Central memory CD8-positive, alpha-beta T cell (primary cell): ENCODE data around the gene KRT75.

Experiments used
- ATAC-seq: fragments of 150-1000 bp; cut with Tn5 transposase; replicated peaks from 2 replicates; pipeline ENCODE4 v1.10.0; 2022; ENCODE audit warnings: mild to moderate bottlenecking, moderate FRiP score, moderate number of reproducible peaks; ENCODE audit not compliant: poor library complexity, severe bottlenecking; ENCODE audit errors: extremely low read depth
- DNase-seq, 2 donors: peaks; one replicate each; pipeline ENCODE4 v3.0.0; 2021; ENCODE audit warnings: low spot score in 2 of 2
- H3K27ac Mint-ChIP-seq: one replicate; pipeline ENCODE4 v1.8.0; 2022; ENCODE audit warnings: low read depth, mild to moderate bottlenecking, moderate library complexity, mixed read lengths
- H3K27me3 Mint-ChIP-seq: one replicate; pipeline ENCODE4 v1.8.0; 2022; ENCODE audit warnings: mixed read lengths
- H3K36me3 Mint-ChIP-seq: one replicate; pipeline ENCODE4 v1.8.0; 2022; ENCODE audit warnings: mild to moderate bottlenecking, moderate library complexity, mixed read lengths; ENCODE audit not compliant: insufficient read depth
- H3K4me1 Mint-ChIP-seq: one replicate; pipeline ENCODE4 v1.8.0; 2022; ENCODE audit warnings: mixed read lengths
- H3K4me3 Mint-ChIP-seq: one replicate; pipeline ENCODE4 v1.8.0; 2022; ENCODE audit warnings: mild to moderate bottlenecking, moderate library complexity, mixed read lengths
- H3K9me3 Mint-ChIP-seq: one replicate; pipeline ENCODE4 v1.8.0; 2022; ENCODE audit warnings: mixed read lengths

KRT75 gene

GRCh38 chr12:52405922-52406385, 28.2 kb downstream of the KRT75 start, which contains the start of gene KRT82:
Gene KRT82, minus strand, starts transcription at chr12:52406335. Its CDS starts 58 bp downstream, at chr12:52406277.
- Mint-ChIP-seq H3K27ac (no peak within 1 kb of the TSS), H3K4me3 (no peak within 1 kb of the TSS), H3K4me1 (peaks cover under 1% of the 10 kb centered on the region), H3K27me3 (peaks cover 31% of the 10 kb centered on the region), H3K36me3 (no peaks in the 10 kb centered on the region), H3K9me3 (no peaks in the 10 kb centered on the region)
- ATAC-seq (no peak), DNase-seq (no peak)

DNA sequence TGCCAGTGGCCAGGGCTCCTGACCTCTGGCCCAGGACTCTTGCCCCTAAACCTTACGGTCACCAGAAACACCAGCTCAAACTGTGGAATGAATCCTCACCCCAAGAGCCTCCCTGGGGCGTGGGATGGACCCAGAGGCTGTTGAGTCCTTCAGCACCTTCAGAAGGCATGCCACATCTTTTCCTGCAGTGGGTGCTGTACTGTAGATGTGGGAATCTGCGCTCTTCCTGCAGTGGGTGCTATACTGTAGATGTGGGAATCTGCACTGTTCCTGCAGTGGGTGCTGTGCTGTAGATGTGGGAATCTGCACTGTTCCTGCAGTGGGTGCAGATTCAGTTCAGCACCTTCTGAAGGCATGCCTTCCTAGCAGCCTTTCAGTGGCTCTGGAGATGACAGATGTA, 29.2 kb downstream of the KRT75 start:
- Mint-ChIP-seq H3K4me3 (no peak overlapping the region), H3K4me1 (no peaks in the 10 kb centered on the region), H3K27ac (no peak overlapping the region), H3K9me3 (no peaks in the 10 kb centered on the region), H3K36me3 (no peaks in the 10 kb centered on the region), H3K27me3 (peaks cover 41% of the 10 kb centered on the region)
- ATAC-seq = no peak
- no peak for DNase-seq

- DNase-seq (no peak), ATAC-seq (no peak)
- no peaks in the 10 kb centered on the region for H3K36me3 Mint-ChIP-seq
- no peaks in the 10 kb centered on the region for H3K9me3 Mint-ChIP-seq
- H3K4me1 Mint-ChIP-seq = no peaks in the 10 kb centered on the region
- H3K27me3 Mint-ChIP-seq = peaks cover 50% of the 10 kb centered on the region
- H3K4me3 Mint-ChIP-seq = no peak overlapping the region
- no peak overlapping the region for H3K27ac Mint-ChIP-seq
Observed at GRCh38 chr12:52403561-52403960, 30.6 kb downstream of the KRT75 start.

DNA sequence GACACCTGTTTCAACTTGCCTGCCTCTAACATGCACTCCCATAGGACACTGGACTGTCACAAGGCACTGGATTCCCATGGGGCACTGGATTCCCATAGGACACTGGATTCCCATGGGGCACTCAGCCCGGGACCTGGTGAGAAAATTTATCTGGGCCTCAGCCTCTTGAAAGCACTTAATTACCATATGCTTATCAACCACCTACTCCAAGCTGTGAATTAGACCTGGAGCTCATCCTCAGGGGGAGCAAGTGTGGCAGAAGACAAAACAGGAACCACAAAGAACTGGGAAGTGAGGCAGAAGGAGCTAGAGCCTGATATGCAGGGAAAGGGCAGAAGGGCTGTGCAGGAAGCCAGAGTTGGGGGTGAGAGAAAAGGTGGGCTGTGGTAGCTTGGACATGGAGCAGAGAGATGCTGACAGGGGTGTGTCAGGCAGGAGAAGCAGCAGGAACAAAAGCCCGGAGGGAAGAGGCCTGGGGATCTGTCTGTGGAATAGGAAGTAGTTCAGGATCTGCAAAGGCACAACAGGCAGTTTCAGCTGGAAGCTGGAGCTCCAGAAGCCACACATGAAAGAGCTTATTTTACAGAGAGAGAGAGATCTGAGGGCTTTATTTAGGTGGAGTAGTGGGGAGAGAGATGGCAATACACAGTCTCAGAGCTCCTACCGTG, 31.2 kb downstream of the KRT75 start:
- H3K4me3 Mint-ChIP-seq = no peak overlapping the region
- DNase-seq (no peak), ATAC-seq (no peak)
- H3K36me3 Mint-ChIP-seq = no peaks in the 10 kb centered on the region
- no peak overlapping the region for H3K27ac Mint-ChIP-seq
- no peaks in the 10 kb centered on the region for H3K4me1 Mint-ChIP-seq
- H3K9me3 Mint-ChIP-seq = no peaks in the 10 kb centered on the region
- peaks cover 45% of the 10 kb centered on the region for H3K27me3 Mint-ChIP-seq

DNA sequence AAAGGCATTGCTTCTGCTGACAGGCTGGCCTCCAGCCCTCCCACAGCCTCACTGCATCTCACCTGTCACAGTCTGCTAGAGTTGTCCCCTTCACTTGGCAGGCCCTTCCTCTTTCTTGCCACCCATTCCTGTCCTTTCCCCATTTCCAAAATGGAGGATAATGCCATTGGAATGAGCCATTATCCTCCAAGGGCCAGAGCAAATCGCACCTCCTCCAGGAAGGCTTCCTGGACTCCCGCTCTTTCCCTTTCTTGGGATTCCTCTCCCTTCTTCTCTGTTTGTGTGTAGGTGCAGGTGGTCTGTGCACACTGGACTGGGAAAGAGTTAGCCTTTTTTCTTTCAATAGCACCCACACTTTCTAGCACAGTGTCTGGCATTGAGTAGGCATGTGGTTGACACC, 31.8 kb downstream of the KRT75 start:
- Mint-ChIP-seq H3K27me3 (peaks cover 41% of the 10 kb centered on the region), H3K4me3 (no peak overlapping the region), H3K9me3 (no peaks in the 10 kb centered on the region), H3K27ac (no peak overlapping the region), H3K4me1 (no peaks in the 10 kb centered on the region), H3K36me3 (no peaks in the 10 kb centered on the region)
- ATAC-seq = no peak
- no peak for DNase-seq

DNA sequence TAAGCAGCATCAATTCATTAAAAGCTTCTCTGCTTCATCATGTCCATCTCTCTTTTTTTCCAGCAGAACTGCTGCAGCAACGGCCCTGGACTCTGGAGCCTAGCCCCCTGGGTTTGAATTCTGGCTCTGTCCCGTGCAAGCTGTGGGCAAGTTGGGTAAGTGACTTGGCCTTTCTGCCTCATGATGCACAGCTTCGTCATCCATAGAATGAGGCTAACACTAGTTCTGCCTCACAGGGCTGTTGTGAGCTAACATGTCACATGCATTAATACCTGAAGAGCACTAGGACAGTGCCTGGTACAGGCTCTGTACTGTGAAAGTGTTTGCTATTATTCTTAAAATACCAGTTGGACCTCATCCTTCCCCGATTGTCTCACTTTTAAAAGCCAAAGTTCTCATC, 32.2 kb downstream of the KRT75 start:
- no peaks in the 10 kb centered on the region for H3K4me1 Mint-ChIP-seq
- no peak for ATAC-seq
- no peak overlapping the region for H3K27ac Mint-ChIP-seq

GRCh38 chr12:52401526-52401925, 32.6 kb downstream of the KRT75 start:
- no peak for ATAC-seq
- H3K27ac Mint-ChIP-seq = no peak overlapping the region
- H3K4me3 Mint-ChIP-seq = no peak overlapping the region
- H3K36me3 Mint-ChIP-seq = no peaks in the 10 kb centered on the region
- peaks cover 47% of the 10 kb centered on the region for H3K27me3 Mint-ChIP-seq
- DNase-seq = no peak
- H3K4me1 Mint-ChIP-seq = no peaks in the 10 kb centered on the region
- no peaks in the 10 kb centered on the region for H3K9me3 Mint-ChIP-seq

More for the DNA sequence above, 32.2 kb downstream of the KRT75 start:
- no peaks in the 10 kb centered on the region for H3K9me3 Mint-ChIP-seq
- H3K27me3 Mint-ChIP-seq = peaks cover 43% of the 10 kb centered on the region
- no peaks in the 10 kb centered on the region for H3K36me3 Mint-ChIP-seq
- DNase-seq = no peak
- H3K4me3 Mint-ChIP-seq = no peak overlapping the region

GRCh38 chr12:52400906-52401305, 33.3 kb downstream of the KRT75 start:
- Mint-ChIP-seq H3K27me3 (peaks cover 52% of the 10 kb centered on the region), H3K36me3 (no peaks in the 10 kb centered on the region), H3K4me3 (no peak overlapping the region), H3K9me3 (no peaks in the 10 kb centered on the region), H3K27ac (no peak overlapping the region), H3K4me1 (no peaks in the 10 kb centered on the region)
- DNase-seq (no peak), ATAC-seq (no peak)

- Mint-ChIP-seq H3K27me3 (peaks cover 64% of the 10 kb centered on the region), H3K27ac (no peak overlapping the region), H3K9me3 (no peaks in the 10 kb centered on the region), H3K4me1 (no peaks in the 10 kb centered on the region), H3K36me3 (no peaks in the 10 kb centered on the region), H3K4me3 (no peak overlapping the region)
- no peak for ATAC-seq
- DNase-seq = no peak
Observed at GRCh38 chr12:52399756-52400155, 34.4 kb downstream of the KRT75 start.

DNA sequence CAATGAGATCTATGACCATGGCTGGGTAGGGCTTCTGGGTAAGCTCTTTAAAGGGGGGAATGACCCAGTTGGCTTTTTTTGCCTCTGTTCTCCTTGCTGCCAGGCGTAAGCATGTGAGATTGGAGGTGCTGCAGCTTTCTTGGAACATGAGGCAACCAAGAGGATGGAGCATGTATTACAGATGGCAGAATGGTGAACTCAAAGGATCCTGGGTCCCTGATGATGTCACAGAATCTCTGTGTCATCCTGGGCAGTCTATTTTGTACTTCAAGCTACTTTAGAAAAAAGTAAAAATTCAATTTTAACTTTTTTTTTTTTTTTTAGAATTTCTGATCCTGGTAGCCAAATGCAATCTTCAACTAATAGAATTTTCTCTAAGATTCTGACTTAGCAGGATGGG, 36.0 kb downstream of the KRT75 start:
- Mint-ChIP-seq H3K4me3 (no peak overlapping the region), H3K36me3 (no peaks in the 10 kb centered on the region), H3K9me3 (no peaks in the 10 kb centered on the region), H3K27me3 (peaks cover 72% of the 10 kb centered on the region), H3K27ac (no peak overlapping the region), H3K4me1 (no peaks in the 10 kb centered on the region)
- DNase-seq (no peak), ATAC-seq (no peak)

DNA sequence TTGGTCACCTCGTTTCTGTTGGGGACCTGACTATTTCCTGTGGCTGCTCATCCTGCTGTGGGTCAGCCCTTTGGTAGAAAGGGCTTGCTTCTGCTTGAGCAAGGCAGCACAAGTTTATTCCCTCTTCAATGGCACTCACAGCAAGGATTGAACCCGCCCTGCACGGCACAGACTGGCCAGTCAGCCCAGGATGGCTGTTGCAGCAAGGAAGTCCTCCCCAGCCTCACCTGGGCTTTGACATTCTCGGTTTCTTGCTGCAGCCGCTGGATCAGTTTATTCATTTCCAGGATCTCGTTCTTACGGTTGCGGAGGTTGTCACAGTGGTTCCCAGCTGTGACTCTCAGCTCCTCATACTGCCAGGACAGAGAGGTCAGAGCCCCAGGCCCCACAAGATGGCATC, 37.5 kb downstream of the KRT75 start:
- Mint-ChIP-seq H3K36me3 (no peaks in the 10 kb centered on the region), H3K27me3 (peaks cover 59% of the 10 kb centered on the region), H3K9me3 (no peaks in the 10 kb centered on the region), H3K27ac (no peak overlapping the region), H3K4me1 (no peaks in the 10 kb centered on the region), H3K4me3 (no peak overlapping the region)
- ATAC-seq (no peak), DNase-seq (no peak)

GRCh38 chr12:52395761-52396434, 38.3 kb downstream of the KRT75 start:
- ATAC-seq (no peak), DNase-seq (no peak)
- peaks cover 56% of the 10 kb centered on the region for H3K27me3 Mint-ChIP-seq
- H3K9me3 Mint-ChIP-seq = no peaks in the 10 kb centered on the region
- H3K4me3 Mint-ChIP-seq = no peak overlapping the region
- H3K4me1 Mint-ChIP-seq = no peaks in the 10 kb centered on the region
- no peaks in the 10 kb centered on the region for H3K36me3 Mint-ChIP-seq
- H3K27ac Mint-ChIP-seq = no peak overlapping the region

GRCh38 chr12:52394836-52395405, 39.2 kb downstream of the KRT75 start:
- DNase-seq (no peak), ATAC-seq (no peak)
- no peak overlapping the region for H3K27ac Mint-ChIP-seq
- H3K36me3 Mint-ChIP-seq = no peaks in the 10 kb centered on the region
- no peaks in the 10 kb centered on the region for H3K9me3 Mint-ChIP-seq
- peaks cover 46% of the 10 kb centered on the region for H3K27me3 Mint-ChIP-seq
- no peaks in the 10 kb centered on the region for H3K4me1 Mint-ChIP-seq
- no peak overlapping the region for H3K4me3 Mint-ChIP-seq
